H1 (cell line): ENCODE data around the gene SASS6. TPM values are rescaled to one million over a fixed set of nuclear protein-coding genes. Genes with fewer than 3 reads are reported as not detected.

Experiments
- CTCF ChIA-PET: fragments of 300-600 bp; sonication (Branson Sonifier 250); formaldehyde crosslinking; loops from one replicate; lab custom pipeline; 2021; ENCODE audit not compliant: partially characterized antibody; lab: Charles Lee
- POLR2A ChIA-PET: fragments of 300-600 bp; sonication (Branson Sonifier 250); formaldehyde crosslinking; loops from one replicate; lab custom pipeline; 2021; ENCODE audit warnings: inconsistent platforms; ENCODE audit not compliant: partially characterized antibody; lab: Charles Lee
- DNase-seq, 2 experiments: peaks; one replicate each; pipeline versions ENCODE4 v3.0.0 to v3.0.0-alpha.2; 2010 to 2022; ENCODE audit warnings: low spot score in 2 of 2, low read depth in 1 of 2, mixed read lengths in 1 of 2
- FAIRE-seq: peaks from 2 replicates; lab custom pipeline; 2011; peaks lifted over from hg19 to GRCh38; lab: Jason Lieb, UNC
- H2AFZ ChIP-seq: 2 replicates; pipeline ENCODE4 v1.8.1; 2012; ENCODE audit warnings: low read length, inconsistent platforms
- H2AK5ac ChIP-seq: 2 replicates; pipeline ENCODE4 v1.6.1; 2013; ENCODE audit warnings: low read depth, low read length
- H2BK120ac ChIP-seq: replicated peaks from 2 replicates; pipeline ENCODE3; 2013; ENCODE audit warnings: low read depth, low read length, inconsistent platforms
- H2BK12ac ChIP-seq: 2 replicates; pipeline ENCODE4 v1.6.1; 2013; ENCODE audit warnings: low read depth, low read length
- H2BK15ac ChIP-seq: 2 replicates; pipeline ENCODE4 v1.6.1; 2013; ENCODE audit warnings: low read length
- H2BK20ac ChIP-seq: 2 replicates; pipeline ENCODE4 v1.6.1; 2013; ENCODE audit warnings: low read length
- H2BK5ac ChIP-seq: 2 replicates; pipeline ENCODE4 v1.6.1; 2013; ENCODE audit warnings: low read depth, low read length
- H3K14ac ChIP-seq: 2 replicates; pipeline ENCODE4 v1.6.1; 2013; ENCODE audit warnings: inconsistent platforms; ENCODE audit not compliant: insufficient read length
- H3K18ac ChIP-seq: 2 replicates; pipeline ENCODE4 v1.6.1; 2013; ENCODE audit warnings: low read length; ENCODE audit errors: extremely low read depth
- H3K23ac ChIP-seq: 2 replicates; pipeline ENCODE4 v1.6.1; 2013; ENCODE audit warnings: inconsistent platforms; ENCODE audit not compliant: insufficient read length
- H3K23me2 ChIP-seq: 2 replicates; pipeline ENCODE4 v1.6.1; 2013; ENCODE audit warnings: low read depth, low read length
- H3K27ac ChIP-seq: 2 replicates; pipeline ENCODE4 v1.6.1; 2011; ENCODE audit warnings: low read depth, low read length, inconsistent platforms
- H3K27me3 ChIP-seq, 4 experiments: replicated peaks in 1 of 4; 1 replicate in 1 of 4; 2 replicates in 3 of 4; pipeline versions ENCODE4 v1.6.1 to v1.8.1; 2011 to 2013; ENCODE audit warnings: low read length in 3 of 4, mild to moderate bottlenecking in 3 of 4, inconsistent platforms in 2 of 4, mixed read lengths in 2 of 4, moderate library complexity in 1 of 4; ENCODE audit not compliant: control insufficient read depth in 3 of 4, insufficient read depth in 3 of 4; ENCODE audit errors: extremely low read depth in 1 of 4
- H3K36me3 ChIP-seq, 4 experiments: 2 replicates each; pipeline versions ENCODE4 v1.6.1 to v1.8.1; 2011 to 2013; ENCODE audit warnings: mild to moderate bottlenecking in 4 of 4, low read length in 3 of 4, moderate library complexity in 2 of 4, control low read depth in 1 of 4, inconsistent platforms in 1 of 4; ENCODE audit not compliant: insufficient read depth in 4 of 4, control insufficient read depth in 2 of 4
- H3K4ac ChIP-seq: replicated peaks from 2 replicates; pipeline ENCODE3; 2013; ENCODE audit warnings: low read length, low read depth, mixed read lengths, inconsistent platforms; ENCODE audit not compliant: insufficient read length
- H3K4me1 ChIP-seq, 4 experiments: replicated peaks in 1 of 4; 1 replicate in 1 of 4; 2 replicates in 3 of 4; pipeline versions ENCODE4 v1.6.1 to v1.8.1; 2011 to 2013; ENCODE audit warnings: low read length in 3 of 4, inconsistent platforms in 2 of 4, mixed read lengths in 1 of 4; ENCODE audit not compliant: insufficient read depth in 4 of 4, control insufficient read depth in 3 of 4
- H3K4me2 ChIP-seq, 2 experiments: 2 replicates each; pipeline versions ENCODE4 v1.6.1 to v1.8.1; 2011 to 2013; ENCODE audit warnings: low read depth in 2 of 2, low read length in 2 of 2, control low read depth in 1 of 2, inconsistent platforms in 1 of 2, mild to moderate bottlenecking in 1 of 2; ENCODE audit not compliant: insufficient read depth in 1 of 2
- H3K4me3 ChIP-seq, 4 experiments: fragments of 200-600, 300-600 bp in 1 of 4; sonication (generic), shearing (Covaris generic), sonication (Bioruptor Twin) in 1 of 4; 2 replicates each; pipeline versions ENCODE4 v1.5.1 to v1.8.1; 2011 to 2016; ENCODE audit warnings: low read length in 4 of 4, low read depth in 3 of 4, control low read depth in 2 of 4, inconsistent platforms in 2 of 4, mild to moderate bottlenecking in 2 of 4, mixed read lengths in 1 of 4, moderate library complexity in 1 of 4; ENCODE audit not compliant: insufficient read depth in 2 of 4; ENCODE audit errors: extremely low read depth in 1 of 4
- H3K56ac ChIP-seq: replicated peaks from 2 replicates; pipeline ENCODE3; 2013; ENCODE audit warnings: low read depth, mild to moderate bottlenecking, mixed read lengths, low read length, inconsistent platforms; ENCODE audit not compliant: insufficient read length
- H3K79me1 ChIP-seq: 2 replicates; pipeline ENCODE4 v1.6.1; 2013; ENCODE audit warnings: low read depth, low read length, control low read depth
- H3K79me2 ChIP-seq, 2 experiments: 2 replicates each; pipeline versions ENCODE4 v1.6.1 to v1.8.1; 2012 to 2013; ENCODE audit warnings: low read length in 2 of 2, mild to moderate bottlenecking in 2 of 2, inconsistent platforms in 1 of 2; ENCODE audit not compliant: insufficient read depth in 2 of 2, control insufficient read depth in 1 of 2
- H3K9ac ChIP-seq, 4 experiments: replicated peaks in 1 of 4; 1 replicate in 1 of 4; 2 replicates in 3 of 4; pipeline versions ENCODE4 v1.6.1 to v1.8.1; 2011 to 2013; ENCODE audit warnings: low read depth in 3 of 4, low read length in 3 of 4, control low read depth in 2 of 4, mild to moderate bottlenecking in 2 of 4, moderate library complexity in 2 of 4, inconsistent platforms in 1 of 4; ENCODE audit errors: extremely low read depth in 1 of 4
- H3K9me3 ChIP-seq, 2 experiments: 2 replicates each; pipeline versions ENCODE4 v1.6.1 to v1.8.1; 2012 to 2013; ENCODE audit warnings: mild to moderate bottlenecking in 2 of 2, moderate library complexity in 2 of 2, control low read depth in 1 of 2, inconsistent platforms in 1 of 2, low read depth in 1 of 2, low read length in 1 of 2, mixed read lengths in 1 of 2; ENCODE audit not compliant: insufficient read depth in 2 of 2
- H4K20me1 ChIP-seq, 2 experiments: replicated peaks in 1 of 2; 2 replicates each; pipeline versions ENCODE3 to v1.8.1; 2011 to 2013; ENCODE audit warnings: inconsistent platforms in 2 of 2, low read length in 2 of 2, mild to moderate bottlenecking in 1 of 2; ENCODE audit not compliant: insufficient read depth in 2 of 2, control insufficient read depth in 1 of 2
- H4K5ac ChIP-seq: 2 replicates; pipeline ENCODE4 v1.6.1; 2013; ENCODE audit warnings: low read length, low read depth, mixed read lengths, inconsistent platforms; ENCODE audit not compliant: insufficient read length
- H4K8ac ChIP-seq: 2 replicates; pipeline ENCODE4 v1.8.0; 2013; ENCODE audit warnings: mild to moderate bottlenecking, moderate library complexity, low read length, inconsistent platforms; ENCODE audit not compliant: insufficient read depth; ENCODE audit errors: extremely low read depth
- H4K91ac ChIP-seq: replicated peaks from 2 replicates; pipeline ENCODE3; 2013; ENCODE audit warnings: low read length, mixed read lengths, inconsistent platforms; ENCODE audit not compliant: insufficient read length
- ATF2 ChIP-seq: IDR thresholded peaks from 2 replicates; pipeline ENCODE4 v1.6.1; 2012; ENCODE audit warnings: low read length, inconsistent platforms
- EGR1 ChIP-seq: IDR thresholded peaks from 2 replicates; pipeline ENCODE4 v1.6.1; 2011; ENCODE audit warnings: low read depth, low read length, borderline replicate concordance
- NRF1 ChIP-seq: IDR thresholded peaks from 2 replicates; pipeline ENCODE4 v1.6.1; 2011; ENCODE audit warnings: mild to moderate bottlenecking, low read depth, low read length, improper control_type of control experiment
- POU5F1 ChIP-seq: IDR thresholded peaks from 2 replicates; pipeline ENCODE4 v1.6.1; 2011; ENCODE audit warnings: low read depth, mild to moderate bottlenecking, low read length, moderate library complexity
- RAD21 ChIP-seq, 2 experiments: IDR thresholded peaks in 1 of 2; conservative IDR thresholded peaks in 1 of 2; 2 replicates each; pipeline ENCODE4 v1.6.1; 2011; ENCODE audit warnings: low read depth in 2 of 2, low read length in 2 of 2, improper control_type of control experiment in 1 of 2, inconsistent platforms in 1 of 2, mild to moderate bottlenecking in 1 of 2, moderate library complexity in 1 of 2
- SAP30 ChIP-seq: fragments of 300-600 bp; sonication (generic); IDR thresholded peaks from 2 replicates; pipeline ENCODE4 v1.7.1; 2012; ENCODE audit warnings: low read length, moderate library complexity, mild to moderate bottlenecking, inconsistent platforms; ENCODE audit not compliant: insufficient read depth, insufficient replicate concordance
- SIN3A ChIP-seq, 2 experiments: IDR thresholded peaks in 1 of 2; conservative IDR thresholded peaks in 1 of 2; 2 replicates each; pipeline ENCODE4 v1.6.1; 2011 to 2012; ENCODE audit warnings: low read length in 2 of 2, improper control_type of control experiment in 1 of 2, low read depth in 1 of 2, mild to moderate bottlenecking in 1 of 2
- SP2 ChIP-seq: IDR thresholded peaks from 2 replicates; pipeline ENCODE4 v1.6.1; 2012; ENCODE audit warnings: mild to moderate bottlenecking, low read length, inconsistent platforms
- SRF ChIP-seq: IDR thresholded peaks from 2 replicates; pipeline ENCODE4 v1.6.1; 2011; ENCODE audit warnings: mild to moderate bottlenecking, low read depth, low read length, moderate library complexity
- USF2 ChIP-seq: IDR thresholded peaks from 2 replicates; pipeline ENCODE4 v1.6.1; 2011; ENCODE audit warnings: low read length, improper control_type of control experiment
- WGBS, 2 experiments: shearing (Covaris generic) in 1 of 2; methylation state at CpG; one replicate each; pipeline versions ENCODE4 v1.1.6 to v1.1.7; 2013 to 2015; ENCODE audit warnings: low lambda C conversion rate in 2 of 2, mixed read lengths in 2 of 2, inconsistent platforms in 1 of 2, low coverage in 1 of 2, missing lambda C conversion rate in 1 of 2; ENCODE audit not compliant: insufficient replicate concordance in 2 of 2, insufficient coverage in 1 of 2, insufficient read length in 1 of 2; ENCODE audit errors: extremely low coverage in 1 of 2, missing lambda C conversion rate in 1 of 2; 5-methylcytosine and 5-hydroxymethylcytosine counted together
- polyA plus RNA-seq, 7 experiments: library from polyadenylated mRNA; depleted of rRNA in 3 of 7; stranded (reverse) in 5 of 7; unstranded in 2 of 7; fragments of >200 nt in 5 of 7; fragments of 200-250 nt in 2 of 7; gene quantifications; 1 replicate in 5 of 7; 2 replicates in 1 of 7; 4 replicates in 1 of 7; pipeline versions ENCODE4 v1.2.1 to v1.2.3, GENCODE V29; 2011 to 2013; ENCODE audit warnings: missing spikeins in 2 of 7, mixed read lengths in 2 of 7
- total RNA-seq: library from RNA; stranded (reverse); fragmentation: NEBNext Ultra II Directional; extraction: Animal tissue kit (Norgen Biotek cat#: 25700); gene quantifications from 2 replicates; pipeline ENCODE4 v1.2.1, GENCODE V29; 2021

The SASS6 gene
- total and polyA plus RNA-seq, 2 of the 8 experiments (the other 6 are each of a cell fraction or from before 2014, with no cell fraction given) = 1.2 to 13.8 TPM

- WGBS, 2 experiments = 60% methylated on average over 2 of the region's 2 CpGs; no CpG with 5 or more reads in 1 of the 2 experiments
- no peaks in the 10 kb centered on the region for H3K9me3 ChIP-seq
- CTCF ChIA-PET = interaction anchor here (0.8 to 1.7 kb wide), 2 partner anchors 17 to 269 kb away, joined by 4 read pairs; no protein-coding TSS in a partner anchor
- TF ChIP-seq ATF2 = no peak
- no peak for TF ChIP-seq EGR1
- no peak for TF ChIP-seq SP2
- TF ChIP-seq USF2 = no peak
- TF ChIP-seq SIN3A (conservative IDR thresholded peaks at IDR 0.05 in 1 of 2, IDR thresholded peaks at IDR 0.05 in 1 of 2; ENCODE audit: low read depth in 1 of 2, low read length in 2 of 2) = no peak
- TF ChIP-seq SAP30 = no peak
- TF ChIP-seq SRF = no peak
- TF ChIP-seq POU5F1 = no peak
- TF ChIP-seq NRF1 = no peak
- no peak for TF ChIP-seq RAD21 (IDR thresholded peaks at IDR 0.05 in 1 of 2, conservative IDR thresholded peaks at IDR 0.05 in 1 of 2; ENCODE audit: low read depth in 2 of 2, low read length in 2 of 2)
Measured at GRCh38 chr1:100076319-100076718, 56.4 kb downstream of the SASS6 start.

More at GRCh38 chr1:100076319-100076718, 56.4 kb downstream of the SASS6 start:
- H3K27ac ChIP-seq = no peak overlapping the region
- FAIRE-seq (no peak), DNase-seq (no peak)
- H4K8ac ChIP-seq = no peak overlapping the region
- H2AFZ ChIP-seq = no peak overlapping the region
- POLR2A ChIA-PET = interaction anchor here (1.0 to 1.6 kb wide), 2 partner anchors 9 to 57 kb away, joined by 3 read pairs; partner anchors contain the start of genes SASS6 and TRMT13
- H3K23me2 ChIP-seq = no peaks in the 10 kb centered on the region
- no peak overlapping the region for H3K4me3 ChIP-seq
- no peaks in the 10 kb centered on the region for H3K79me1 ChIP-seq
- H3K23ac ChIP-seq = no peak overlapping the region
- peaks cover 0 to 54% (median 29%) of the 10 kb centered on the region in 4 experiments; a peak in 6 of 8 replicates for H3K36me3 ChIP-seq
- no peak overlapping the region for H3K18ac ChIP-seq
- H2BK20ac ChIP-seq = no peak overlapping the region
- no peak overlapping the region for H2AK5ac ChIP-seq
- peaks cover 0 to 4% of the 10 kb centered on the region in 2 experiments for H4K20me1 ChIP-seq
- no peaks in the 10 kb centered on the region; a peak in 1 of 7 replicates for H3K4me1 ChIP-seq
- no peak overlapping the region for H3K4me2 ChIP-seq
- no peak overlapping the region for H4K91ac ChIP-seq
- H3K9ac ChIP-seq = no peak overlapping the region
- H3K14ac ChIP-seq = no peak overlapping the region
- no peaks in the 10 kb centered on the region for H3K27me3 ChIP-seq
- no peak overlapping the region for H2BK15ac ChIP-seq
- H2BK12ac ChIP-seq = no peak overlapping the region
- no peak overlapping the region for H3K56ac ChIP-seq
- H3K4ac ChIP-seq = no peak overlapping the region
- no peak overlapping the region for H2BK5ac ChIP-seq
- no peaks in the 10 kb centered on the region for H3K79me2 ChIP-seq
- no peak overlapping the region for H4K5ac ChIP-seq
- H2BK120ac ChIP-seq = no peak overlapping the region
